Muscle of leg (tissue), 11 donors: ENCODE measurements around the gene CEACAM7. TPM values are rescaled to one million over a fixed set of nuclear protein-coding genes. Genes with fewer than 3 reads are reported as not detected.
"Not testable (repeated sequence)": the region's sequence is repeated elsewhere in the genome, so short reads cannot be mapped to it uniquely, and the experiment has no call there.

Experiments used
- DNase-seq: peaks from one replicate; pipeline ENCODE4 v3.0.0; 2013
- H3K27ac ChIP-seq: one replicate; pipeline ENCODE4 v1.5.1; 2013; ENCODE audit warnings: mild to moderate bottlenecking, low read length, control low read depth
- H3K27me3 ChIP-seq: one replicate; pipeline ENCODE4 v1.6.1; 2013; ENCODE audit warnings: low read length; ENCODE audit not compliant: control insufficient read depth, insufficient read depth
- H3K36me3 ChIP-seq: one replicate; pipeline ENCODE4 v1.6.1; 2013; ENCODE audit warnings: low read length; ENCODE audit not compliant: control insufficient read depth, insufficient read depth
- H3K4me1 ChIP-seq: one replicate; pipeline ENCODE4 v1.6.1; 2013; ENCODE audit warnings: low read length; ENCODE audit not compliant: control insufficient read depth, insufficient read depth
- H3K4me3 ChIP-seq: one replicate; pipeline ENCODE4 v1.5.1; 2013; ENCODE audit warnings: low read length, control low read depth
- H3K9me3 ChIP-seq: replicated peaks from 2 replicates; pipeline ENCODE4 v1.6.1; 2013; ENCODE audit warnings: low read depth, low read length; ENCODE audit not compliant: control insufficient read depth
- WGBS: methylation state at CpG from one replicate; pipeline ENCODE4 v1.1.5; 2013; ENCODE audit warnings: missing lambda C conversion rate; ENCODE audit not compliant: insufficient coverage; 5-methylcytosine and 5-hydroxymethylcytosine counted together
- polyA plus RNA-seq, 8 donors: library from polyadenylated mRNA; unstranded; fragments of 120-200 nt; gene quantifications; one replicate each; pipeline versions ENCODE4 v1.2.1 to v1.2.3, GENCODE V29; 2013; ENCODE audit warnings: inconsistent platforms in 1 of 8, low replicate concordance in 1 of 8; ENCODE audit not compliant: insufficient read length in 8 of 8, insufficient read depth in 1 of 8
- total RNA-seq: library from RNA; stranded (reverse); fragments of 120-200 nt; gene quantifications from one replicate; pipeline ENCODE4 v1.2.4, GENCODE V29; 2013

The CEACAM7 gene
- total and polyA plus RNA-seq, 9 donors, result 0.12 TPM; not detected in 8

DNA sequence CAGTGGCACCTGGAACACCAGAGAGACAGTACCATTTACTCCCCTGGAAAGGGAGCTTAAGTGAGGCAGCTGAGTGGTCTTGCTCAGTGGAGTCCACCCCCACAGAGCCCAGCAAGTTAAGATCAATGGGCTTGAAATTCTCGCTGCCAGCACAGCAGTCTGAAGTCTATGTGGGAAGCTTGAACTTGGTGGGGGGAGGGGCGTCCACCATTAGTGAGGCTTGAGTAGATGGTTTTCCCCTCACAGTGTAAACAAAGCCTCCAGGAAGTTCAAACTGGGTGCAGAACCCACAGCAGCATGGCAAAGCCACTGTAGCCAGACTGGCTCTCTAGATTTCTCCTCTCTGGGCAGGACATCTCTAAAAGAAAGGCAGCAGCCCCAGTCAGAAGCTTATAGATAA, 30.9 kb downstream of the CEACAM7 start:
- H3K4me3 ChIP-seq, result no peak overlapping the region
- no peak overlapping the region for H3K27ac ChIP-seq
- WGBS, result no CpG with 5 or more reads among the region's 2 CpGs
- H3K27me3 ChIP-seq, result no peaks in the 10 kb centered on the region
- no peak for DNase-seq
- H3K4me1 ChIP-seq, result no peaks in the 10 kb centered on the region
- H3K9me3 ChIP-seq, result no peaks in the 10 kb centered on the region
- H3K36me3 ChIP-seq, result no peaks in the 10 kb centered on the region

DNA sequence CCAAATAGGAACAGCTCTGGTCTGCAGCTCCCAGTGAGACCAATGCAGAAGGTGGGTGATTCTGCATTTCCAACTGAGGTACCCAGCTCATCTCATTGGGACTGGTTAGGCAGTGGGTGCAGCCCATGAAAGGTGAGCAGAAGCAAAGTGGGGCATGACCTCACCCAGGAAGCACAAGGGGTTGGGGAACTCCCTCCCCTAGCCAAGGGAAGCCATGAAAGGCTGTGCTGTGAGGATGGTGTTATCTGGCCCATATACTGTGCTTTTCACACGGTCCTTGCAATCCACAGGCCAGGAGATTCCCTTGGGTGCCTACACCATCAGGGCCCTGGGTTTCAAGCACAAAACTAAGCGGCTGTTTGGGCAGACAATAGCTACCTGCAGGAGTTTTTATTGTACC, 31.3 kb downstream of the CEACAM7 start:
- H3K36me3 ChIP-seq, H3K4me3 ChIP-seq, H3K27ac ChIP-seq, H3K27me3 ChIP-seq, H3K4me1 ChIP-seq, H3K9me3 ChIP-seq, DNase-seq: not testable (repeated sequence)
- 65% methylated on average over 2 of the region's 2 CpGs for WGBS

DNA sequence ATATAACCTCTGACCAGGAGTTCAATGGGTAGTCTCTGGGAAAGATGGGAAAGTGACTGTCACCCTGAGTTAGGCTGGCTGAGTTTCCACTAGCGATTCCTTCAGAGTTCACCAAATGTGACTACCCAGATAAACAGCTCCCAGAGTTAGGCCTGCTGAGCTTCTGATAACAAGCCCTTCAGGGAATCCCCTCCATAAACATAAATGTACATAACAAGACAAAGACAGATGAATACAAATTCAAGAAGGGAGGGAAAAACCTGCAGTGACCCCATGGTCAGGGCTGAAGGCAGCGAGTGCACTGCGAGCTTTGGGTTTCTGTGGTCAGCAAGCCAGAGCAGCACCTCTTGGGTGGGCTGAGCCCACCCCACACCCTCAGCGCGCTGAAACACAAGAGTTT, 35.8 kb downstream of the CEACAM7 start:
- H3K27me3 ChIP-seq, result no peaks in the 10 kb centered on the region
- H3K36me3 ChIP-seq, result no peaks in the 10 kb centered on the region
- no peak overlapping the region for H3K4me3 ChIP-seq
- H3K27ac ChIP-seq, result no peak overlapping the region
- 54% methylated on average over 4 of the region's 5 CpGs for WGBS
- H3K9me3 ChIP-seq, result no peaks in the 10 kb centered on the region
- DNase-seq, result no peak
- H3K4me1 ChIP-seq, result no peaks in the 10 kb centered on the region

DNA sequence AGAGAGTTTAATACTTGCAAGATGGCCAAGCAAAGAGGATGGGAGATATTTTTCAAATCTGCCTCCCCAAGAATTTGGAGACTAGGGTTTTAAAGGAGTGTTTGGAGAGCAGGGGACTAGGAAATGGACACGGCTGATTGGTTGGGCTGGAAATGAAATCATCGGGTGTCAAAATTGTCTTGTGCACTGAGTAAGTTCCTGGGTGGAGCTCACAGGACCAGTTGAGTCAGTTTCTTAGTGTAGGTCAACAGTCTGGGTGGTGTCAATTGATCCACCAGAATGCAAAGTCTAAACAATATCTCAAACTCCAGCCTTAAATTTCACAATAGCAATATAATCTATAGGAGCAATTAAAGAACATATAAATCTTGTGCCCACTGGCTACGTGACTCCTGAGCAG, 38.2 kb downstream of the CEACAM7 start:
- no peak for DNase-seq
- no peaks in the 10 kb centered on the region for H3K27me3 ChIP-seq

DNA sequence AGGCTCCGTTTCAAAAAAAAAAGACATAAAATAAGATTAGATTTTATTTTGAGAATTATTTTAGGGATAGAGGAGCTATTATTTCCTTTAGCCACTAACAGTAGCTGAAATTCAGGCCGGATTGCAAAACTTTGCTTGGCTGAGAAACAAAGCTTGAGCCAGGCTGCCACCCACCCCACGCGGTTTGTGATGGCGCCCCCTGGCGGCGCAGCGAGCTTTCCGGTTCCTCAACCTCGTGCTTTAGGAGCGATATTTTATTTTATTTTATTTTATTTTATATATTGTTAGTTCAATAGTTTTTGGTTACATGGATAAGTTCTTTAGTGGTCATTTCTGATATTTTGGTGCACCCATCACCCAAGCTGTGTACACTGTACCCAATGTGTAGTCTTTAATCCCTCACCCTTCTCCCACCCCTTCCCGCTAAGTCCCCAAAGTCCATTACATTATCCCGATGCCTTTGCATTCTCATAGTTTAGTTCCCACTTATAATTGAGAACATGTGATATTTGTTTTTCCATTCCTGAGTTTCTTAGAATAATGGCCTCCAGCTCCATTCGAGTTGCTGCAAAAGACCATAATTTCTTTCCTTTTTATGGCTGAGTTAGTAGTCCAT, 41.4 kb downstream of the CEACAM7 start:
- no peaks in the 10 kb centered on the region for H3K36me3 ChIP-seq
- H3K27ac ChIP-seq, result no peak overlapping the region
- H3K4me1 ChIP-seq, result no peaks in the 10 kb centered on the region
- no peaks in the 10 kb centered on the region for H3K27me3 ChIP-seq
- WGBS, result no CpG with 5 or more reads among the region's 14 CpGs
- no peaks in the 10 kb centered on the region for H3K9me3 ChIP-seq
- DNase-seq, result no peak
- H3K4me3 ChIP-seq, result no peak overlapping the region

More for the DNA sequence above, 38.2 kb downstream of the CEACAM7 start:
- Histone ChIP-seq H3K4me1 (no peaks in the 10 kb centered on the region), H3K9me3 (no peaks in the 10 kb centered on the region), H3K27ac (no peak overlapping the region), H3K4me3 (no peak overlapping the region), H3K36me3 (no peaks in the 10 kb centered on the region)
- 83% methylated on average over 1 of the region's 3 CpGs for WGBS

DNA sequence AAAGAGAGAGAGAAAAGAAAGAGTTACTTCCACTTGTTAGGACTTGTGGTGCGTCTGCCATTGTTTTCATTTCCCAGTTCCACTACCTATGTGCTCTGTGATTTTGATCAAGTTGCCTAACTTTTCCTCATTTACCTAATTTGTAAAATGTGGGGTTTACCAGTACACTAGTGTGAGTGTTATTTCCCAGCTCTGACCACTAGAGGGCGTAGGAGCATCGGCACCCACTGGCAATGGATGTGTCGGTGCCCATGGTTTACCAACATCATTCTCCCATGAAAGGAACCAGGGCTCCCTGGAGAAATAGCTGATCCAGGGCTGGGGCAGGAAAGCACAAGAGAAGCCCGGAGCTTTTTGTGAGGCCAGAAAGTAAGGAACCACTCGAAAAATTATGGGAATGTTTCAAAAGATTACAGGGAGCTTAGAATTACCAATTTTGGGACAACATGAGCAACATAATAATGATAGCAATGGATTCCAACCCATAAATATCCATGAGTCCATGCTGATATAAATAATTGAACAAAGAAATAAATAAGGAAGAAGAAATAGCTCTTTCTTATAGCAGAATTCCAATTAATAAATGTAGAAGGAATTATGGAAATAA, 46.1 kb downstream of the CEACAM7 start:
- H3K27me3 ChIP-seq, result no peaks in the 10 kb centered on the region
- WGBS, result no CpG with 5 or more reads among the region's 6 CpGs
- H3K4me3 ChIP-seq, result no peak overlapping the region
- H3K36me3 ChIP-seq, result no peaks in the 10 kb centered on the region
- H3K4me1 ChIP-seq, result no peaks in the 10 kb centered on the region
- no peak overlapping the region for H3K27ac ChIP-seq
- no peaks in the 10 kb centered on the region for H3K9me3 ChIP-seq
- DNase-seq, result peak; percentile 16

DNA sequence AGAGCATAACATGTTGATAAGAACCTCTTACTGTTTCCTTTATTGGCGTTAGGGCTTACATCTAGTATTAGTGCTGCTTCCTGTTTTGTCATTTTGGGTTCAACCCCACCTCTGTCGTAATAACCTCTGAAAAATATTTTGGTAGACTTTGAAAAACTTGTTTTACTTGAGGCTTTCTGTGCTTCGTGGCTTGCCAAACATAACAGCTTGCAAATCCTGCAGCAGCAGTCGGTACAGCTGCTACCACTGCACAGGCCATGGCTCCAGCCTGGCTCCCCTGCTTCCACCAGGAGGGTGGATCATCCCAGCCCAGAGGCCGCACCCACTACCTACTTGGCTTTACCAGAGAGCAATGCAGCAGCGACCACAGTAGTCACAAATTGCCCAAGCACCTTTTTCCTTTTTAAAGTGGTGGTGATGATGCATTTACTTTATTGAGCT, 49.4 kb downstream of the CEACAM7 start:
- DNase-seq, result no peak
- Histone ChIP-seq H3K27ac (no peak overlapping the region), H3K36me3 (no peaks in the 10 kb centered on the region), H3K27me3 (no peaks in the 10 kb centered on the region), H3K4me3 (no peak overlapping the region), H3K9me3 (no peaks in the 10 kb centered on the region), H3K4me1 (no peaks in the 10 kb centered on the region)
- WGBS, result 45% methylated on average over 3 of the region's 6 CpGs

DNA sequence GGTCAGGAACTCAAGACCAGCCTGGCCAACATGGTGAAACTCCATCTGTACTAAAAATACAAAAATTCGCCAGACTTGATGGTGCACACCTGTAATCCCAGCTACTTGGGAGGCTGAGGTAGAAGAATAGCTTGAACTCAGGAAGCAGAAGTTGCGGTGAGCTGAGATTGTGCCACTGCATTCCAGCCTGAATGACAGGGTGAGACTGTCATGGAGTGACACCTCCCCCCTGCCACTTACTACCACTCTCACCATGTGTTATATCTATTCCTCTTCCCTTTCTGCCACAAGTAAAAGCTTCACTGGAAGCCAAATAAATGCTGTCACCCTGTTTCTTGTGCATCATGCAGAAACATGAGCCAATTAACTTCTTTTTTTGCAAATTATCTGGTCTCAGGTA, 50.6 kb downstream of the CEACAM7 start:
- H3K27ac ChIP-seq, result no peak overlapping the region
- no peak overlapping the region for H3K4me3 ChIP-seq
- 60% methylated on average over 1 of the region's 2 CpGs for WGBS
- DNase-seq, result no peak
- H3K36me3 ChIP-seq, result no peaks in the 10 kb centered on the region
- no peaks in the 10 kb centered on the region for H3K9me3 ChIP-seq
- no peaks in the 10 kb centered on the region for H3K27me3 ChIP-seq
- H3K4me1 ChIP-seq, result no peaks in the 10 kb centered on the region

DNA sequence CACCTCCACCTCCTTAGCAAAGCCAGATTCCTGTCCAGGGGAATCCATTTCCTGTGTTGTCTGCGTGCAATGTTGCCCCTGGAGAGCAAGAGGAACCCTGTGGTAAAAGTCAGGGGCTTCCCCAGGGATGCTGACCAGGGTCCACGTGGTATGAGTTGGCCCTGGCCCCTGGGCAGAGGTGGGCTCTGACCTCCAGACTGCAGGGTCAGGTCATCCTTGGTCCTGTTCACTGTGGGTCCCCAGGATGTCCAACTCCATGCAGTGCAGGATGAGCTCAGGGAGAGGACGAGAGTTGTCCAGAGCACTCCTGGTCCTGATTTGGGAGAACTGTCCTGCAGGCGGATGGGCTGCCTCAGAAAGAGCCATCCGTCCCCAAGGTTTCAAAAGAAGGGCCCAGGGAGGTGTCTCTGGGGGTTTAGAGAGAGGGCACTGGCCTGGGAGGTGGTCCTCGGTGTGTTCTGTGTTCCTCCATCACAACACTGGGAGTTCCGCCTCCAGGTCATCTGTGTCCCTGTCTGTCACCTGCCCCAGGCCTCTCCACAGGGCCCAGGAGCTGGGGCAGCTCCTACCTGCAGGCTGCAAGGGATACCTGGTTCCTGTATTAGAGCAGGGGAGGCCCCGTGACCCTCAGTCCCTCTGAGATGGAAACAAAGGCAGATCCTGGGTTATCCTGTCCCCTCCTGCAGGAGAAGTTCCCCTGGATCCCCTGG, 59.9 kb downstream of the CEACAM7 start:
- Histone ChIP-seq H3K36me3 (no peaks in the 10 kb centered on the region), H3K4me3 (no peak overlapping the region), H3K27ac (no peak overlapping the region), H3K9me3 (peaks cover 4% of the 10 kb centered on the region), H3K4me1 (no peaks in the 10 kb centered on the region), H3K27me3 (no peaks in the 10 kb centered on the region)
- WGBS, result 48% methylated on average over 6 of the region's 8 CpGs
- DNase-seq, result no peak

DNA sequence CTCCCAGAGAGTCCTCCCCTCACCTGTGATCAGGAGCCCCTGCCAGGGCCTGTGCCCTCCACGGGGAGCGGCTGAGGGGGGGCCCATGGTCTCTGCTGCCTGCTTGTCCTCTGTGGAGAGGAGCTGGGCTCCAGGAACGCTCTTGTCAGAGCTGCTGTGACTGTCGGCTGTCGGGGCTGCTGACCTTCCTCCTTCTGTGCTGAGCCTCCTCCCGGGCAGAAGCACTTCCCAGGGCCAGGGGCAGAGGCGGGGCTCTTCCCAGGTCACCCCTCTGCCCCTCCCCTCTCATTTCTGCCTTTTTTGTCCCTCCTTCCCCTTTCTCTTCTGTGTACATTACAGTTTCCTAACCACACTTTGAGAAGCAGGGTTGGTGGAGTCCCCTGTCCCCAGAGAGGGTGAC, 61.2 kb downstream of the CEACAM7 start, which contains the start of gene CEACAM4:
Gene CEACAM4 (minus strand): TSS at position 198 of the 400 bp plus-strand sequence. CDS start 111 bp downstream, at position 87.
- Histone ChIP-seq H3K4me3 (no peak within 1 kb of the TSS), H3K27ac (no peak within 1 kb of the TSS), H3K36me3 (no peaks in the 10 kb centered on the region), H3K9me3 (peaks cover 4% of the 10 kb centered on the region), H3K4me1 (no peaks in the 10 kb centered on the region), H3K27me3 (no peaks in the 10 kb centered on the region)
- 29% methylated on average over 7 of the region's 7 CpGs for WGBS
- peak; percentile 33 for DNase-seq
